Right ventricle myocardium inferior (tissue), 1 donor: ENCODE results near the gene CADM2. TPM values are rescaled to one million over a fixed set of nuclear protein-coding genes. Genes with fewer than 3 reads are reported as not detected.

Source experiments
- ATAC-seq: fragments of 200-7000 bp; cut with Tn5 transposase; one replicate; pipeline ENCODE4 v1.9.1; 2020; ENCODE audit warnings: mild to moderate bottlenecking, moderate library complexity
- DNase-seq: peaks from one replicate; pipeline ENCODE4 v3.0.0; 2021; ENCODE audit errors: missing footprints
- intact Hi-C: fragments of 100-400 bp; cut with DNase I; formaldehyde crosslinking; loops from one replicate; pipeline ENCODE4 v1.11.0; 2022
- total RNA-seq: library from RNA; stranded (reverse); fragmentation: NEBNext Ultra II Directional; extraction: Animal tissue kit (Norgen Biotek cat#: 25700); gene quantifications from one replicate; pipeline ENCODE4 v1.2.1, GENCODE V29; 2021
- donor health status: DM: no; HTN: yes; CAD: no; lungs with severe emphysema.

The CADM2 gene
- total RNA-seq, 1 donor from 2014 or later = 0.76 TPM

GRCh38 chr3:85258819-85259218 is 300.0 kb downstream of the CADM2 start:
- DNase-seq (no peak), ATAC-seq (no peak)

GRCh38 chr3:85259748-85260147 is 301.0 kb downstream of the CADM2 start:
- ATAC-seq (no peak), DNase-seq (no peak)
- intact Hi-C loops = no loop called here

More at GRCh38 chr3:85258819-85259218, 300.0 kb downstream of the CADM2 start:
- intact Hi-C loops = no loop called here

GRCh38 chr3:85264381-85264780 is 305.6 kb downstream of the CADM2 start:
- ATAC-seq (no peak), DNase-seq (no peak)
- intact Hi-C loops = no loop called here

DNA sequence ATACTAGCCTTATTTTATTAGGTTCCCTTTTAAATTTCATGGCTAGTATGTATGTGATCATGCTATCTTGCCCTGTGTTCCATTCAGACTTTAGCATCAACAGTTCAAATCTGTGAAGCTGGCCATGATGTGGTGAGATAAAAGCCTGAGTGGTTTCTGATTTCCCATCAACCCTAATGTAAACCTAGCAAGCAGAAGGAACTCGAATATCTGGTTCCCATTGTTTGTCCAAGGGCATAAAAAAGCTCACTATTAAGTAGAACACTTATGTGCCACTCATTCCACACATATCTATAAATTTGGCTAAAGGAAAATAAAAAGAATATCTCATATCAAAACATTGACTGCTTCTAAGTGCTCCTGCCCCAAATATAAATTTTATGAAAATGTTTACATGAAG is 311.7 kb downstream of the CADM2 start:
- intact Hi-C loops = no loop called here

GRCh38 chr3:85271911-85272310 is 313.1 kb downstream of the CADM2 start:
- ATAC-seq (no peak), DNase-seq (no peak)
- intact Hi-C loops = no loop called here

More for the DNA sequence above, 311.7 kb downstream of the CADM2 start:
- DNase-seq (no peak), ATAC-seq (no peak)

GRCh38 chr3:85288257-85288656 is 329.5 kb downstream of the CADM2 start:
- intact Hi-C loops = no loop called here
- ATAC-seq (no peak), DNase-seq (no peak)

DNA sequence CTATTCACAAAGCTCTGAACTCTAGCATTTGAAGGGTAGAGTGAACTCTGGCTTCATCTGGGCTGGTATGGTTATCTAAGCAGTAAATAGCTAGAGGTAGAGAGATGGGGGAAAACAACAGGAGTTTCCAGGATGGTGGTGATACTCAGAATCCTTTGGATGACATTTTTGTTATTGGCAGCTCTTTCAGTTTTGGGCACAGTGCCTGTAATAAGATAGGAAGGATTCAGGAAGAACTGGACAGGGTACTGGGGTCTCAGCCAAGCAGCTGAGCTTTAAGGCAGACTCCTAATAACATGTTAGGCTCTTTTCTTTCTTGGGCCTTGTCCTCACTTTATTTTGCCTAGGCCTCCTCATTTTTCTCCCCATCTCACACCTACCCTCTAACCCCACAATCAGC is 338.5 kb downstream of the CADM2 start:
- intact Hi-C loops = no loop called here
- DNase-seq (no peak), ATAC-seq (no peak)

DNA sequence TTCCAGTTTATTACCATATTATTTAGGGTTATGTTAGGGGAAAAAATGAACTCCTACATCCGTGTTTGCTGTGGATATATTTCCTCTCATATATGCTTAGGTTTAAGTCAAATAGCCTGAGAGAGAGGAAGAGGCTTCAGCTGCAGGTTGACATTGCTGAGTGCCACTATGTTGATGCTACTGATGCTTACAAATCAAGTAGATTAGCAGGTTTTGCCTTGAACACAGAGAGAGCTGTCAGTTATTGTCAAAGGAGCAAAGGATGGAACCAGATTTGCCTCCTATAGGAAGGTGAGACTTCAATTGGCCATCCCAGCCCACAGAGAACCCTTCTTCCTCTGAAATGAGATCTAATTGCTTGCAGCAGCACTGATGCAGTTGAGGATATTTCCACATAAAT is 339.2 kb downstream of the CADM2 start:
- ATAC-seq = no peak
- intact Hi-C loops = no loop called here
- DNase-seq = no peak

- ATAC-seq = no peak
- intact Hi-C loops = no loop called here
These were observed 344.4 kb downstream of the CADM2 start for GRCh38 chr3:85303156-85303555.

GRCh38 chr3:85304360-85304964 is 345.7 kb downstream of the CADM2 start:
- ATAC-seq (no peak), DNase-seq (no peak)
- intact Hi-C loops = no loop called here

More at GRCh38 chr3:85303156-85303555, 344.4 kb downstream of the CADM2 start:
- no peak for DNase-seq

DNA sequence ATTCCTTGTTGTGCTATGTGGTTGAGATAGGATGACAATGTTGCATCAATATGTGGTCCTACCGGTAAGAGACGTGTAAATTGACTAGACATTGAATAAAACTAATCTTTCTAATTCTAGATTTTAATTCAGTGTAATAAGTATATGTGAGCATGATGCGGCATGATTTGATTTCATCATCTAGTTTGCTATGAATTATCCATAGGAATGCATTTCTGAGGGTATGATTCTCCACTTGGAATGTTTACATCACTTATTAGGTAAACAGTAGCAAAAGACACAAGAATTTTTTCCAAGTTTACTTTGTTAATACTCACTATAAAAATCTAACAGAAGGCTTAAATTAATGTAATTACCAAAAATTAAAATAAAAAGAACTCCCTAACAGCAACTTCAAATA is 353.5 kb downstream of the CADM2 start:
- no peak for ATAC-seq
- DNase-seq = no peak
- intact Hi-C loops = no loop called here

GRCh38 chr3:85313380-85313779 is 354.6 kb downstream of the CADM2 start:
- ATAC-seq (no peak), DNase-seq (no peak)
- intact Hi-C loops = no loop called here

DNA sequence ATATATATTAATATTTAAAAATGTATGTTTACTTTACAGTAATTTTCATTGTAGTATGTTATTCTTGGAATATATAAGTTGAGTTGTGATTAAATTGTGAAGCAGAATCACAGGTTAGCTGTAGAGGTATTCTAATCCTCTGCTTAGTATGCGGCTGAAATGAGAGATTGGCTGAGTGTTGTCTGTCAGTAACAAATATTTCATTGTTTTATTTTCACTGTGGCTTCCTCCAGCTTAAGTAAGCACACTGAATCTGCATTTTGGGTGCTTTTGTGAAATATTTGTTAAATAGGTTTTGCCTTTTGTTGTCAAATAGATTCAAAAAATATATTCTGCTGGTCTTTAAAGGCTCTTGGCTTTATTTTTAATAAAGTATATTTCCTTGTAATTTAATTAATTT is 357.5 kb downstream of the CADM2 start:
- DNase-seq (no peak), ATAC-seq (no peak)
- intact Hi-C loops = no loop called here

DNA sequence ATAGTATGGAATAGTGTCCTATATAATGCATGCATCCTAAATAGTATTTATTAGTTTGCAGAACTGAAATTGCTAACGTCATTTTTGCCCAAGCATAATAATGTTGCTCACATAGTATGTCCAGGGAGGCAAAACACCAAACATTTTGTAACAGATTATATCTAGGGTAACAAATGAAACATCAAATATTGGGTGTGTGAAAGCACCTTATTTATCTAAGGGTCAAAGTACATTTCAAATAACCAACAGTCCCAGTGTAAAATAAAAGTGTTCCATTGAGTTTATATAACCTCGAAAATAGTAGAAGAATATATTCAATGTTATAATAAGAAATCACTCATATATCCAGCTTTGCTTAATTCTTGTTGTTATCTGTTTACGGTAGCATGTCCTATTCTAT is 363.1 kb downstream of the CADM2 start:
- DNase-seq (no peak), ATAC-seq (no peak)
- intact Hi-C loops = no loop called here

DNA sequence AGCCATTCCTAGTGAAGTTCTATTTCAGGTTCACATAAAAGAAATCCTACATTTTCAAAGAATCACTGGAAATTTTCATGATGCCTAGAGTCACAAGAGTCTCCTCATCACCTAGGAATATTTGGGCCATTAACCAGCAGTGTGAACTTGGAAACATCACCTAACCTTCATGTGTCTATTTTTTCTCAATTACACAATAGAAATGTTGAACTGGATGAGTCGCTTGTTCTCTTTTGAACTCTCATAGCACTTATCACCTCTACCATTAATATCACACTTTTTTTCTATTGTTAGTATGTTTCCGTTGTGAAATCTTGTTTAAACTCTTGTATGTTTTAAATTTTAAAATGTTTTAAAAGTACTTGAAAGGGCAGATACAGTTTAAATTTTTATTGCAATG is 371.3 kb downstream of the CADM2 start:
- intact Hi-C loops = no loop called here
- no peak for ATAC-seq
- DNase-seq = no peak

GRCh38 chr3:85337895-85338294 is 379.1 kb downstream of the CADM2 start:
- intact Hi-C loops = no loop called here
- ATAC-seq (no peak), DNase-seq (no peak)

DNA sequence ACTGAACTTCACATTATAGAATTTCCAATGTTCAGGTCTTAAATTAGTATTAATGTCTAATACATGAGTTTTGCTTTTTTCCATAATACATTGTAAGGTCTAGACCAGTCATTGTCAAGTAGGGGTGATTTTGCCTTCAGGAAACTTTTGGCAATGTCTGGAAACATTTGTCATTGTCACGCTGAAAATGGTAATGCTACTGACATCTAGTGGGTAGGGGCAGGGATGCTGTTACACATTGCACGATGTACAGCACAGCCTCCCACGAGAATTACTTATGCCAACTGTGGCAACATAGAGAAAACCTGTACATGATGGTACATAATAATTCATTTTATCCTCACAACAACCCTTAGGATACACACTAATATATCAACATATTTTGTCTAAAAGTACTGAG is 384.1 kb downstream of the CADM2 start:
- no peak for DNase-seq
- ATAC-seq = no peak

DNA sequence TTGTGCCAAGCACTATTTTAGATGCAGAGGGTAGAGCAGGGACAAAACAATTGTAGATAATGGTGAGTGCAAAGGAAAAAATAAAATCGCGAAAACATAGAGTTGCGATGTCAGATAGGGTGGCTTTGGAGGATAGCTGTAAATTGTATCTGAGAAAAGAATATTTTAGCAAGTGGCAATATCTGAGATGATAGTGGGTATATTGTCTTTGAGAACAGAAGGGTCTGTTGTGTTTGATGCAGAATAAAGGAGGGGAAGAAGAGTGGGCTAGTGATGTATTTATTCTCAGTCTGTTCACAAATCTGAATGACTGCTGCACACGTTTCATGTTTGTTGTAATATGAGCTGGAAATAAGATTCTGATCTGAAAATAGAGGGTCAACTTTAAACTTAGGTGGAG is 396.8 kb downstream of the CADM2 start:
- intact Hi-C loops = no loop called here
- DNase-seq (no peak), ATAC-seq (no peak)

More for the DNA sequence above, 384.1 kb downstream of the CADM2 start:
- intact Hi-C loops = no loop called here

- intact Hi-C loops = no loop called here
- ATAC-seq (no peak), DNase-seq (peak; percentile 5)
These were observed 402.1 kb downstream of the CADM2 start for GRCh38 chr3:85360742-85361387.

GRCh38 chr3:85364296-85364909 is 405.6 kb downstream of the CADM2 start:
- ATAC-seq (no peak), DNase-seq (no peak)
- intact Hi-C loops = no loop called here
